H1 (cell line): ENCODE measurements around the gene REG3G. TPM values are rescaled to one million over a fixed set of nuclear protein-coding genes. Genes with fewer than 3 reads are reported as not detected.

Experiments
- CTCF ChIA-PET: fragments of 300-600 bp; sonication (Branson Sonifier 250); formaldehyde crosslinking; loops from one replicate; lab custom pipeline; 2021; ENCODE audit not compliant: partially characterized antibody; lab: Charles Lee
- POLR2A ChIA-PET: fragments of 300-600 bp; sonication (Branson Sonifier 250); formaldehyde crosslinking; loops from one replicate; lab custom pipeline; 2021; ENCODE audit warnings: inconsistent platforms; ENCODE audit not compliant: partially characterized antibody; lab: Charles Lee
- DNase-seq, 2 experiments: peaks; one replicate each; pipeline versions ENCODE4 v3.0.0 to v3.0.0-alpha.2; 2010 to 2022; ENCODE audit warnings: low spot score in 2 of 2, low read depth in 1 of 2, mixed read lengths in 1 of 2
- FAIRE-seq: peaks from 2 replicates; lab custom pipeline; 2011; peaks lifted over from hg19 to GRCh38; lab: Jason Lieb, UNC
- H2AFZ ChIP-seq: 2 replicates; pipeline ENCODE4 v1.8.1; 2012; ENCODE audit warnings: low read length, inconsistent platforms
- H2AK5ac ChIP-seq: 2 replicates; pipeline ENCODE4 v1.6.1; 2013; ENCODE audit warnings: low read depth, low read length
- H2BK120ac ChIP-seq: replicated peaks from 2 replicates; pipeline ENCODE3; 2013; ENCODE audit warnings: low read depth, low read length, inconsistent platforms
- H2BK12ac ChIP-seq: 2 replicates; pipeline ENCODE4 v1.6.1; 2013; ENCODE audit warnings: low read depth, low read length
- H2BK15ac ChIP-seq: 2 replicates; pipeline ENCODE4 v1.6.1; 2013; ENCODE audit warnings: low read length
- H2BK20ac ChIP-seq: 2 replicates; pipeline ENCODE4 v1.6.1; 2013; ENCODE audit warnings: low read length
- H2BK5ac ChIP-seq: 2 replicates; pipeline ENCODE4 v1.6.1; 2013; ENCODE audit warnings: low read depth, low read length
- H3K14ac ChIP-seq: 2 replicates; pipeline ENCODE4 v1.6.1; 2013; ENCODE audit warnings: inconsistent platforms; ENCODE audit not compliant: insufficient read length
- H3K18ac ChIP-seq: 2 replicates; pipeline ENCODE4 v1.6.1; 2013; ENCODE audit warnings: low read length; ENCODE audit errors: extremely low read depth
- H3K23ac ChIP-seq: 2 replicates; pipeline ENCODE4 v1.6.1; 2013; ENCODE audit warnings: inconsistent platforms; ENCODE audit not compliant: insufficient read length
- H3K23me2 ChIP-seq: 2 replicates; pipeline ENCODE4 v1.6.1; 2013; ENCODE audit warnings: low read depth, low read length
- H3K27ac ChIP-seq: 2 replicates; pipeline ENCODE4 v1.6.1; 2011; ENCODE audit warnings: low read depth, low read length, inconsistent platforms
- H3K27me3 ChIP-seq, 4 experiments: replicated peaks in 1 of 4; 1 replicate in 1 of 4; 2 replicates in 3 of 4; pipeline versions ENCODE4 v1.6.1 to v1.8.1; 2011 to 2013; ENCODE audit warnings: low read length in 3 of 4, mild to moderate bottlenecking in 3 of 4, inconsistent platforms in 2 of 4, mixed read lengths in 2 of 4, moderate library complexity in 1 of 4; ENCODE audit not compliant: control insufficient read depth in 3 of 4, insufficient read depth in 3 of 4; ENCODE audit errors: extremely low read depth in 1 of 4
- H3K36me3 ChIP-seq, 4 experiments: 2 replicates each; pipeline versions ENCODE4 v1.6.1 to v1.8.1; 2011 to 2013; ENCODE audit warnings: mild to moderate bottlenecking in 4 of 4, low read length in 3 of 4, moderate library complexity in 2 of 4, control low read depth in 1 of 4, inconsistent platforms in 1 of 4; ENCODE audit not compliant: insufficient read depth in 4 of 4, control insufficient read depth in 2 of 4
- H3K4ac ChIP-seq: replicated peaks from 2 replicates; pipeline ENCODE3; 2013; ENCODE audit warnings: low read length, low read depth, mixed read lengths, inconsistent platforms; ENCODE audit not compliant: insufficient read length
- H3K4me1 ChIP-seq, 4 experiments: replicated peaks in 1 of 4; 1 replicate in 1 of 4; 2 replicates in 3 of 4; pipeline versions ENCODE4 v1.6.1 to v1.8.1; 2011 to 2013; ENCODE audit warnings: low read length in 3 of 4, inconsistent platforms in 2 of 4, mixed read lengths in 1 of 4; ENCODE audit not compliant: insufficient read depth in 4 of 4, control insufficient read depth in 3 of 4
- H3K4me2 ChIP-seq, 2 experiments: 2 replicates each; pipeline versions ENCODE4 v1.6.1 to v1.8.1; 2011 to 2013; ENCODE audit warnings: low read depth in 2 of 2, low read length in 2 of 2, control low read depth in 1 of 2, inconsistent platforms in 1 of 2, mild to moderate bottlenecking in 1 of 2; ENCODE audit not compliant: insufficient read depth in 1 of 2
- H3K4me3 ChIP-seq, 4 experiments: fragments of 200-600, 300-600 bp in 1 of 4; sonication (generic), shearing (Covaris generic), sonication (Bioruptor Twin) in 1 of 4; 2 replicates each; pipeline versions ENCODE4 v1.5.1 to v1.8.1; 2011 to 2016; ENCODE audit warnings: low read length in 4 of 4, low read depth in 3 of 4, control low read depth in 2 of 4, inconsistent platforms in 2 of 4, mild to moderate bottlenecking in 2 of 4, mixed read lengths in 1 of 4, moderate library complexity in 1 of 4; ENCODE audit not compliant: insufficient read depth in 2 of 4; ENCODE audit errors: extremely low read depth in 1 of 4
- H3K56ac ChIP-seq: replicated peaks from 2 replicates; pipeline ENCODE3; 2013; ENCODE audit warnings: low read depth, mild to moderate bottlenecking, mixed read lengths, low read length, inconsistent platforms; ENCODE audit not compliant: insufficient read length
- H3K79me1 ChIP-seq: 2 replicates; pipeline ENCODE4 v1.6.1; 2013; ENCODE audit warnings: low read depth, low read length, control low read depth
- H3K79me2 ChIP-seq, 2 experiments: 2 replicates each; pipeline versions ENCODE4 v1.6.1 to v1.8.1; 2012 to 2013; ENCODE audit warnings: low read length in 2 of 2, mild to moderate bottlenecking in 2 of 2, inconsistent platforms in 1 of 2; ENCODE audit not compliant: insufficient read depth in 2 of 2, control insufficient read depth in 1 of 2
- H3K9ac ChIP-seq, 4 experiments: replicated peaks in 1 of 4; 1 replicate in 1 of 4; 2 replicates in 3 of 4; pipeline versions ENCODE4 v1.6.1 to v1.8.1; 2011 to 2013; ENCODE audit warnings: low read depth in 3 of 4, low read length in 3 of 4, control low read depth in 2 of 4, mild to moderate bottlenecking in 2 of 4, moderate library complexity in 2 of 4, inconsistent platforms in 1 of 4; ENCODE audit errors: extremely low read depth in 1 of 4
- H3K9me3 ChIP-seq, 2 experiments: 2 replicates each; pipeline versions ENCODE4 v1.6.1 to v1.8.1; 2012 to 2013; ENCODE audit warnings: mild to moderate bottlenecking in 2 of 2, moderate library complexity in 2 of 2, control low read depth in 1 of 2, inconsistent platforms in 1 of 2, low read depth in 1 of 2, low read length in 1 of 2, mixed read lengths in 1 of 2; ENCODE audit not compliant: insufficient read depth in 2 of 2
- H4K20me1 ChIP-seq, 2 experiments: replicated peaks in 1 of 2; 2 replicates each; pipeline versions ENCODE3 to v1.8.1; 2011 to 2013; ENCODE audit warnings: inconsistent platforms in 2 of 2, low read length in 2 of 2, mild to moderate bottlenecking in 1 of 2; ENCODE audit not compliant: insufficient read depth in 2 of 2, control insufficient read depth in 1 of 2
- H4K5ac ChIP-seq: 2 replicates; pipeline ENCODE4 v1.6.1; 2013; ENCODE audit warnings: low read length, low read depth, mixed read lengths, inconsistent platforms; ENCODE audit not compliant: insufficient read length
- H4K8ac ChIP-seq: 2 replicates; pipeline ENCODE4 v1.8.0; 2013; ENCODE audit warnings: mild to moderate bottlenecking, moderate library complexity, low read length, inconsistent platforms; ENCODE audit not compliant: insufficient read depth; ENCODE audit errors: extremely low read depth
- H4K91ac ChIP-seq: replicated peaks from 2 replicates; pipeline ENCODE3; 2013; ENCODE audit warnings: low read length, mixed read lengths, inconsistent platforms; ENCODE audit not compliant: insufficient read length
- POLR2AphosphoS5 ChIP-seq: IDR thresholded peaks from 2 replicates; pipeline ENCODE4 v1.6.1; 2011; ENCODE audit warnings: low read depth, low read length
- SRF ChIP-seq: IDR thresholded peaks from 2 replicates; pipeline ENCODE4 v1.6.1; 2011; ENCODE audit warnings: mild to moderate bottlenecking, low read depth, low read length, moderate library complexity
- TBP ChIP-seq: IDR thresholded peaks from 2 replicates; pipeline ENCODE4 v1.6.1; 2011; ENCODE audit warnings: low read depth, low read length, improper control_type of control experiment
- YY1 ChIP-seq: IDR thresholded peaks from 2 replicates; pipeline ENCODE4 v1.6.1; 2011; ENCODE audit warnings: low read depth, mild to moderate bottlenecking, low read length
- WGBS, 2 experiments: shearing (Covaris generic) in 1 of 2; methylation state at CpG; one replicate each; pipeline versions ENCODE4 v1.1.6 to v1.1.7; 2013 to 2015; ENCODE audit warnings: low lambda C conversion rate in 2 of 2, mixed read lengths in 2 of 2, inconsistent platforms in 1 of 2, low coverage in 1 of 2, missing lambda C conversion rate in 1 of 2; ENCODE audit not compliant: insufficient replicate concordance in 2 of 2, insufficient coverage in 1 of 2, insufficient read length in 1 of 2; ENCODE audit errors: extremely low coverage in 1 of 2, missing lambda C conversion rate in 1 of 2; 5-methylcytosine and 5-hydroxymethylcytosine counted together
- polyA plus RNA-seq, 7 experiments: library from polyadenylated mRNA; depleted of rRNA in 3 of 7; stranded (reverse) in 5 of 7; unstranded in 2 of 7; fragments of >200 nt in 5 of 7; fragments of 200-250 nt in 2 of 7; gene quantifications; 1 replicate in 5 of 7; 2 replicates in 1 of 7; 4 replicates in 1 of 7; pipeline versions ENCODE4 v1.2.1 to v1.2.3, GENCODE V29; 2011 to 2013; ENCODE audit warnings: missing spikeins in 2 of 7, mixed read lengths in 2 of 7
- total RNA-seq: library from RNA; stranded (reverse); fragmentation: NEBNext Ultra II Directional; extraction: Animal tissue kit (Norgen Biotek cat#: 25700); gene quantifications from 2 replicates; pipeline ENCODE4 v1.2.1, GENCODE V29; 2021

Gene REG3G
- total and polyA plus RNA-seq, 2 of the 8 experiments (the other 6 are each of a cell fraction or from before 2014, with no cell fraction given), result not detected

- POLR2A ChIA-PET, result no interaction called here
- CTCF ChIA-PET, result interaction anchor here (1.0 to 8.1 kb wide), 6 partner anchors 14 to 893 kb away, joined by 3 to 67 read pairs (median 3); no protein-coding TSS in a partner anchor
- no peak overlapping the region for H2AK5ac ChIP-seq
- no peak overlapping the region for H2BK120ac ChIP-seq
- H2BK15ac ChIP-seq, result no peak overlapping the region
- no peaks in the 10 kb centered on the region for H3K79me2 ChIP-seq
- H3K27ac ChIP-seq, result no peak overlapping the region
- WGBS, 2 experiments, result 86% methylated on average over 1 of the region's 1 CpG; no CpG with 5 or more reads in 1 of the 2 experiments
- no peak overlapping the region for H3K9ac ChIP-seq
- FAIRE-seq (no peak), DNase-seq (no peak)
- H2BK20ac ChIP-seq, result no peak overlapping the region
- H4K20me1 ChIP-seq, result no peaks in the 10 kb centered on the region
- no peak overlapping the region for H2BK5ac ChIP-seq
- no peaks in the 10 kb centered on the region for H3K4me1 ChIP-seq
- no peak overlapping the region; a peak in 1 of 4 replicates for H3K4me2 ChIP-seq
- H3K23me2 ChIP-seq, result peaks cover 10% of the 10 kb centered on the region
- no peak overlapping the region for H3K14ac ChIP-seq
- peaks cover 10 to 29% (median 26%) of the 10 kb centered on the region in 4 experiments for H3K27me3 ChIP-seq
- no peaks in the 10 kb centered on the region for H3K36me3 ChIP-seq
- no peak overlapping the region for H3K18ac ChIP-seq
- H4K91ac ChIP-seq, result no peak overlapping the region
- H4K8ac ChIP-seq, result no peak overlapping the region
- H3K4me3 ChIP-seq, result no peak overlapping the region
- no peak overlapping the region for H3K23ac ChIP-seq
- H3K79me1 ChIP-seq, result no peaks in the 10 kb centered on the region
- H3K56ac ChIP-seq, result no peak overlapping the region
- H4K5ac ChIP-seq, result no peak overlapping the region
- no peak overlapping the region for H2AFZ ChIP-seq
- H3K4ac ChIP-seq, result no peak overlapping the region
- H2BK12ac ChIP-seq, result no peak overlapping the region
- H3K9me3 ChIP-seq, result no peaks in the 10 kb centered on the region
- TF ChIP-seq TBP, result no peak
- TF ChIP-seq SRF, result no peak
- no peak for TF ChIP-seq YY1
- TF ChIP-seq POLR2AphosphoS5, result no peak
Observed at GRCh38 chr2:78994789-78995188, 30.7 kb upstream of the REG3G start.
